ENCODE measurements around the gene MOAP1. TPM values are rescaled to one million over a fixed set of nuclear protein-coding genes. Genes with fewer than 3 reads are reported as not detected.
"Not testable (repeated sequence)": the region's sequence is repeated elsewhere in the genome, so short reads cannot be mapped to it uniquely, and the experiment has no call there.

The MOAP1 gene
- polyA plus RNA-seq (2013, experiment 1 of 2; ENCODE audit: insufficient read length): 7.6 TPM
- 9.2 TPM for polyA plus RNA-seq (2013, experiment 2 of 2; ENCODE audit: insufficient read length)

- DNase-seq: peak; percentile 83
Observed at GRCh38 chr14:93184391-93185348, at the start of gene MOAP1, which contains the start of gene LYSET. TSS of gene MOAP1 (minus strand) at chr14:93184897. CDS start at chr14:93184242, 655 bp downstream. TSS of gene LYSET (plus strand) at chr14:93185317. CDS start at chr14:93185406, 89 bp downstream.

- DNase-seq: not testable (repeated sequence)
Observed at GRCh38 chr14:93233078-93233477, 48.4 kb upstream of the MOAP1 start.

- DNase-seq: no peak
Observed at GRCh38 chr14:93232159-93232558, 47.5 kb upstream of the MOAP1 start.

GRCh38 chr14:93231129-93231979, 46.7 kb upstream of the MOAP1 start:
- peak; percentile 49 for DNase-seq

- DNase-seq: no peak
Observed at GRCh38 chr14:93230539-93230938, 45.8 kb upstream of the MOAP1 start.

GRCh38 chr14:93228550-93228949, 43.9 kb upstream of the MOAP1 start:
- DNase-seq: no peak

GRCh38 chr14:93223565-93223964, 38.9 kb upstream of the MOAP1 start:
- DNase-seq: no peak

GRCh38 chr14:93220509-93220908, 35.8 kb upstream of the MOAP1 start:
- no peak for DNase-seq

- DNase-seq: peak; percentile 47
Observed at GRCh38 chr14:93219103-93219726, 34.5 kb upstream of the MOAP1 start.

- no peak for DNase-seq
Observed at GRCh38 chr14:93214598-93214997, 29.9 kb upstream of the MOAP1 start.

GRCh38 chr14:93212432-93212831, 27.7 kb upstream of the MOAP1 start:
- no peak for DNase-seq

GRCh38 chr14:93207468-93208308, 23.0 kb upstream of the MOAP1 start:
- peak; percentile 61 for DNase-seq

- peak; percentile 98 for DNase-seq
Observed at GRCh38 chr14:93206793-93207467, 22.2 kb upstream of the MOAP1 start, which contains the start of the genes GON7 and UBR7. TSS of gene GON7 (minus strand) at chr14:93207065. CDS start at chr14:93207037, 28 bp downstream. TSS of gene UBR7 (plus strand) at chr14:93207256. CDS start at chr14:93207292, 36 bp downstream.

- DNase-seq: peak; percentile 4
Observed at GRCh38 chr14:93201155-93201704, 16.5 kb upstream of the MOAP1 start.

GRCh38 chr14:93200553-93200952, 15.9 kb upstream of the MOAP1 start:
- DNase-seq: no peak

- no peak for DNase-seq
Observed at GRCh38 chr14:93199031-93199430, 14.3 kb upstream of the MOAP1 start.

GRCh38 chr14:93195316-93195999, 10.8 kb upstream of the MOAP1 start:
- no peak for DNase-seq

- no peak for DNase-seq
Observed at GRCh38 chr14:93186956-93187355, 2.3 kb upstream of the MOAP1 start.

GRCh38 chr14:93186466-93186865, 1.8 kb upstream of the MOAP1 start:
- no peak for DNase-seq

- DNase-seq: no peak
Observed at GRCh38 chr14:93185349-93185720, 638 bp upstream of the MOAP1 start.

Data from fibroblast of skin of scalp (primary cell).